CD4-positive, alpha-beta T cell treated with Interleukin-4 for 1 hour (primary cell): ENCODE measurements around the gene C12orf56.
"Not testable (repeated sequence)": the region's sequence is repeated elsewhere in the genome, so short reads cannot be mapped to it uniquely, and the experiment has no call there.

Experiments used
- DNase-seq, 2 donors: peaks; one replicate each; pipeline ENCODE4 v3.0.0-alpha.2; 2020 to 2022

Gene C12orf56

DNA sequence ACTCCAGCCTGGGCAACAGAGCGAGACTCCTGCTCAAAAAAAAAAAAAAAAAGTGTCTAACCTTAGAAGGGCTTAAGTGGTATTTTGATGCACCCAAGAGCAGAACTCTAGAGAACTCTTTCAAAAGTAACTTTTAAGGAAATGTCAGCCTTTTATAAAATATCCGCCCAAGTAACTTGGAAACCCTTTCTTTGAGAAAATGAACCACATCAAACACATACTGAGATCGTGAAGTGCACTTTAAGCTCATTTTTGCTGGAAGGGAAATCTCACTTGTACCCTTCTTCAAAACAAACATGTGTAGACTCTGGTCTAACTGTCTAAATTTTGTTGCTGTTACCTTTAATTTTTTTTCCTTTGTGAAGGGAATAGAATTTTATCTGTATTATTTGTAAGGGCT lies 5.5 kb downstream of the C12orf56 start:
- peak in 1 of 2 donors; percentile 76 for DNase-seq

DNA sequence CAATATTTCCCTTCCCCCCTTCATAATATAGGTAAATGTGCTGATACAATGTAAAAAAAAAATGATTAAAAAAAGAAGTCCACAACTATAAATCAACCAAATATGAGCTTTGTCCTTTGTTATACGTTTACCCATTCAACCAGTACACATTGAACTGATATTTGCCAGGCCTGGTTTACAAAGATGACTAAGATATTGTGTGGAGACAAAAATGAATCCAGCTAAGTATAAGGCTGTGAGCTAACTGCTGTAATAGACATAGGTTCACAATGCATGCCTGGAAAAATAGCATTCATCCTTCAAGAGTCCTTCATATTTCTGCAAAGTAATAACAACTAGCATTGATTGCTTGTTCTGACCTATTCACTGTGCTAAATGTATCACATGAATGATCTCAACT lies 6.9 kb downstream of the C12orf56 start:
- DNase-seq, result no peak

DNA sequence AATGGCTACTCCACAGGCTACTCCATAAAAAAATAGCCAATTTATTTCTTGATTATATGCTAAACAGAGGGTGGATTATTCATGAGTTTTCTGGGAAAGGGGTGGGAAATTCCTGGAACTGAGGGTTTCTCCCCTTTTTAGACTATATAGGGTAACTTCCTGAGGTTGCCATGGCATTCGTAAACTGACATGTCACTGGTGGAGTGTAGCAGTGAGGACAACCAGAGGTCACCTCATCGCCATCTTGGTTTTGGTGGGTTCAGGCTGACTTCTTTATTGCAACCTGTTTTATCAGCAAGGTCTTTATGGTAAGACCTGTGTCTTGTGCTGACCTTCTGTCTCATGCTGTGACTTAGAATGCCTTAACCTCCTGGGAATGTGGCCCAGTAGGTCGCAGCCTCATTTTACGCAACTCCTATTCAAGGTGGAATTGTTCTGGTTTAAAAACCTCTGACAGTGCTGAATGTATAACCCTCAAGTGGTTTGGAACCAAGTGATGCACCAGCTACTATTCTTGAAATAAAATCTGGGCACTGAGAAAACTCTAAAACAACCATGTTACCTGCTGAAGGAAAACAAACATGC lies 27.7 kb downstream of the C12orf56 start:
- no peak for DNase-seq

DNA sequence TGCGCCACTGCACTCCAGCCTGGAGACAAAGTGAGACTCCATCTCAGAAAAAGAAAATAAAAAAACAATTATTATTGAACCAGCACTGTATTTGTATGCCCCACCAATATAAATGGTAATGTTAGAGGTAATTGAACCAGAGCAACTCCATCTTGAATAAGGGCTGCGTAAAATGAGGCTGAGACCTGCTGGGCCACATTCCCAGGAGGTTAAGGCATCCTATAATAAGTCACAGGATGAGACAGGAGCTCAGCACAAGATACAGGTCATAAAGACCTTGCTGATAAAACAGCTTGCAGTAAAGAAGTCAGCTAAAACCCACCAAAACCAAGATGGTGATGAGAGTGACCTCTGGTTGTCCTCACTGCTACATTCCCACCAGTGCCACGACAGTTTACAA lies 29.4 kb downstream of the C12orf56 start:
- DNase-seq, result not testable (repeated sequence)

DNA sequence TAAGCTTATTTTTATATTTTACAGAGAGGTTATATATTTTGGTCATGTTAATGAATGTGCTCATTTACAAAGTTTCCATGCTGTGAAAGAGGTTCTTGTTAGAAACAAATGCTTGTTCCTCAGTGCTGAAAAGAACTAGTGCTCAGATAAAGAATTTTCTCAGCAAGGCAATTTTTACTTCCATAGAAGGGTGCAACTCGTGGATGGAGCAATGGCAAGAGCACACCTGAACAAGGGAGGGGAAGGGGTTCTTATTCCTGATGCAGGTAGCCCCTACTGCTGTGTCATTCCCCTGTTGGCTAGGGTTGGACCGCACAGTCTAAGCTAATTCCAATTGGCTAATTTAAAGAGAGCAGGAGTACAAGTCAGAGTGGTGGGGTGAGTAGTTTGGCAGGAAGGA lies 34.3 kb downstream of the C12orf56 start:
- not testable (repeated sequence) for DNase-seq

DNA sequence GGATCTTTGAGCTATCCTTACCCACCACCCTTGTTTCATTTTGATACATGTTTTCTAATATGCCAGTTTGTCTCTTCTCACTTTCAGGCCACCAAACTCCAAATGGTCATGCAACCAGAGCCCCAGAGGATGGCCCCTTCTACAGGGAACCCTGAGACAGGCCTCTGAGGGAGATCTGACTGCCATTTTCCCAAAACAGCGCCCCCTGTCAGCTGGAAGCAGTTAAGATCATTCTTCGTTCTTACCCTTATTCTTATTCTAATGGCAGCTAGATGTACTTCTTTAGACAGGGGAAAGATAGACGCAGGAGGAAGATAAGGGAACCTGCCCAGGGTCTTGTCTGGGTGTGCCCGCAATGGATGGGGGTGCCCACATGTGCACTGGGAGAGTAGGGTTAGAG lies 38.4 kb downstream of the C12orf56 start:
- DNase-seq, result no peak

DNA sequence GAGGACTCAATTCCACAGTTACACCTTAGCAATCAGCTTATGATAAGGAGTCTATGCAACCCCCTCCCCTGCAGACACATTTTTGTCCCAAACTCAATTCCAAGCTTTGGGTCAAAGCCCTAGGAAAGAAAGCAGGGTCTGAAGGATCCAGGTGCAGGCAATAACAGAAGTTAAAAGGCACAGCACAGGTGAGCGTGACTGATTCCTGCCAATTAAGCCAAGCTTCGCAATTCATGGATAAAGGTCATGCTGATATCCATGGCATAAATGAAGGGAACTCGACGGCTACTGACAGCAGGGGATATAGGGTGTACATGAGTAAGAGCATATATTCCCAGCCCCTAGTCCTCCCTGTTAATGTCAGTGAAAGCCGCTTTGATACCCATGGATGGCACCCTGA lies 39.3 kb downstream of the C12orf56 start:
- DNase-seq, result no peak

DNA sequence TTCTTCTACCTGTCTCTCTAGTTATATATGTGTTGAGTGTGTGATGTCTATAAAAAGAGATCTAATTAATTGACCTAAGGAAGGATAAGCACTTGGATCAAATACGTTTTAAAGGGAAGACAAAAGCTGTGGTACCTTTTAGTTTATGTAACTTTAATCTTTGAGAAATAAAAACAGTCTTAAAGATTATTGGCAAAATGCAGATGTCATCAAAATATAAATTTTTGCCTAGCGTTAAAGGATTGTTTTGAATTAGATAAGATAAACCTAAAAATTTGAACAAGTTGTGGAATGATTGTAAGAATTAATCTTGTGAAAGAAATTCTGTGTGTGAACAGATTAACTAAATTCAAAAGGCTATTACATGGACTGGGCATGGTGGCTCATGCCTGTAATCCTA lies 42.9 kb downstream of the C12orf56 start:
- DNase-seq, result no peak

DNA sequence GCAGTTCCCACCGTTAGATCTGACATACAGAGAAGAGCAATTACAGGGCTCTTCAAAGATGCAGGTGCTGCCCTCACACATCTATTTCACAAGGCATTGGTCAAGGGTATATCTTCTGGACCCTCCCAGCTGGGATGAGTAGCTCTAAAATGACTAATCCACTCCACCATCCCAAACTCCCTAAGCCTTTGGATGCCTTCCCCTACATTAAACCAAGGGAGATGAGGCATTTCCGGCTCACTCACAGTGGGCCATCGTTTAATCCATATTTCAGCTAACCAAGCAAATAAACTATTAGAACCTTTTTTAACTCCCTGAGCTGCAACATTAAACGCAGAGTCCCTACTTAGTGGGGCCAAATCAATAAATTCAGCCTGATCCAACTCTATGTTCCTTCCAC lies 45.9 kb downstream of the C12orf56 start:
- DNase-seq, result not testable (repeated sequence)

DNA sequence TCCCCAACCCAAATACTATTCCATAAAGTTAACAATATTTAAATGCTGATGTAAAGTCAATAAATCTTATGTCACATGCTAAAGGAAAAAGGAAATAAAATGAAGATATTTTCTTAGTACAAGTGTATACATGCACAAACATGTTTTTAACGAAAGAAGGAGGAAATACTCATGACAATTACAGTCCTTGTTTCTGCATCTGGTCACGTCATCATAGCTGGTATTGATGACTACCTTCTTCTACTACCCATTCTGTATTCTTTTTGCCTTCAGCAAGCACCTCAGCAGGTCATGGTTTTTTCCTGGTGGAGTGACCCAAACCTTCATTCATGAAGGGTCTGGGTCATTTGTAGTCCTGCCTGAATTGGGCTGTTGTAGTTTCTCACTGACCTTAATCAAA lies 50.0 kb downstream of the C12orf56 start:
- not testable (repeated sequence) for DNase-seq

DNA sequence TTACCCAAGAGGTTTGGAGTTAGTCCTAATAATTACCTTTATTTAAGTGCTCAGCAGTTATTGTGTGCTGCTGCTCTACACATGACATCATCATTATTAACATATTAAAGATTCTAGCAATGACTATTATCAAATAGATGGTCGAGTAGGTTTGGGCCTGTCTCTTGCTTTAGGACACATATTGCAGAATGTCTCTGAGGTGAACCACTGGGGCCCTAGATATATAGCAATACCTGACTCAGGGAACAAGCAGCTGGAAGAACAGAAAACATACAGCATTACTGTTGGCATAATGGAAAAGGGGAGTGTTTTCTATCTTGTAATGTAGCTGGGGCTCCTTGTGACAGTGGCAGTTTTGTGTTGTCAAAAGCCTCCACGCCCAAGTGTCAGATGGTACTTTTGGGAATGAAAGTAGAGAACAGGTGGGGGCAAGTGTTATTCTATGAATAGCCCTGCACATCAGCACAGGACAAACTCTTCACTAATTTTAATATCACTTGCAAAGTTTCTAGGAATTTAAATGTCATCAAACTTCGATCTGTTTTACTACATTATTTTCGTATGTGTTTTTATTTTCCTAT lies 54.6 kb downstream of the C12orf56 start:
- no peak for DNase-seq

DNA sequence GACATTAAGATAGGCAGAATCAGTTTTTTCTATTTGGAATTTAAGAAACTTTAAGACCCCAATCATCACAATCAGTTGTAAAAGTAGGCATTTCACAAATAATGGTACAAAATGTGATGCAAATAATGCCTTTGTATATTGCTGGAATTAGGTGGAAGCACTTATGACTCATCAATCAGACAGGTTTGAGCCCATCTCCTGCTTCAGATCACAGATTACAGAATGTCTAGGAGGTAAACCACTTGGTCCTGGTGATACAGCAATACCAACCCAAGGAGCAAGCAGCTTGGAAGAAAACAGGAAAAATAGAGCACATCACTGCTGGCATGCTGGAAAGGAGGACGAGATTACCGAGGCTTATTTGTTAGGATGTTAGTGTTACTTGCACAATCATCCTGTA lies 57.6 kb downstream of the C12orf56 start:
- no peak for DNase-seq

DNA sequence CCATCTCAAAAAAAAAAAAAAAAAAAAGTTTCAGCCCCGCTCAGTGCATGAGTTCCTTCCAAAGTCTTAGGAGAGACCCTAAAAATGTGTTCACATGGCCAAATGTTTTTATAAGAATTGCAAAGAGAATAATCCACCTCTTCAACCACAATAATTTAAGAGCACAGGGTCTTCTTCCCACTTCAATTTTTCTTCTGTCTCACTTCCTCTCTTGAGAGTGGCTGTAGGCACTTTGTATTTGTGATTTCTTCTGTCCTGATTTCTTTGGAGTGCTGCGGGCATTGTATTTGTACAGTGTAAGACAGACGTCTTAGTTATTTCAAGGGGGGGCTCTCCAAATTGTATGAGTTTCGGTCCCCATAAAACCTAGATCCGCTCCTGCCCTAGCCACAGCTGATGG lies 58.3 kb downstream of the C12orf56 start:
- DNase-seq, result no peak

DNA sequence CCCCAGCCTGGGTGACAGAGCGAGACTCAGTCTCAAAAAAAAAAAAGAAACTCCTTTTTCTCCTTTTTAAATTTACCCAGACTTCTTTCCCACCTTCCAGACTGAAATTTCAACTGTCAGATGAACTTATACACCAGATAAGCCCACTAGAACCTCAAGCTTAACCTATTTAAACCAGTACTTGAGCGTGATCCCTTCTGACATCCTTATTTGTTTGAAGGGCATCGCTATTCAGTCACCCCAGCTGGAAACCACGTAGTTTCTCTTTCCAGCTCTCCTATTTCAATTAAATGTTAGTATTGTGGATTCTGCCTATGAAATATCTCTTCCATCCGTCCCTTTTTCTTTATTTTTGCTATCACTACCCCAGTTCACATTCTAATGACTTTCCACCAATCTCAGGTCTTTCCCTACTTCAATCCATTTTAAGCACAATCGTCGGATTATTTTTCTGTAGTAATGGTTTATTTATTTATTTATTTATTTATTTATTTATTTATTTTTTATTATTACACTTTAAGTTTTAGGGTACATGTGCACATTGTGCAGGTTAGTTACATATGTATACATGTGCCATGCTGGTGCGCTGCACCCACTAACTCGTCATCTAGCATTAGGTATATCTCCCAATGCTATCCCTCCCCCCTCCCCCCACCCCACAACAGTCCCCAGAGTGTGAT lies 61.4 kb downstream of the C12orf56 start:
- DNase-seq, result not testable (repeated sequence)

DNA sequence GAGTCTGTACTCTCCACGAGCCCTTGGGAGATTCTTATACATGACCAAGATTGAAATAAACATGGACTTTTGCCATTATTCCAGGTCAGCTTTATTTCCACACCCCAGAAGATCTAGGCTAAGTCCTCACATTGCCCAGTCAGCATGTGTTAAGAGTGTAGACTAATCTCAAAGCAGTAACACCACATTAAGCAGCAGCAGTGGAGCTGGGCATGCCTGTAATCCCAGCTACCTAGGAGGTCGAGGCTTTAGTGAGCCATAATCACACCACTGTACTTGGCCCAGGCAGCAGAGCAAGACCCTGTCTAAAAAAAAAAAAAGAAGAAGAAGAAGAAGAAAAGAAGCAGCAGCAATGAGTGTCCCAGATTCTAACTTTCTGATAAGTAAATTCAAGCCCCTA lies 65.5 kb downstream of the C12orf56 start:
- no peak for DNase-seq

DNA sequence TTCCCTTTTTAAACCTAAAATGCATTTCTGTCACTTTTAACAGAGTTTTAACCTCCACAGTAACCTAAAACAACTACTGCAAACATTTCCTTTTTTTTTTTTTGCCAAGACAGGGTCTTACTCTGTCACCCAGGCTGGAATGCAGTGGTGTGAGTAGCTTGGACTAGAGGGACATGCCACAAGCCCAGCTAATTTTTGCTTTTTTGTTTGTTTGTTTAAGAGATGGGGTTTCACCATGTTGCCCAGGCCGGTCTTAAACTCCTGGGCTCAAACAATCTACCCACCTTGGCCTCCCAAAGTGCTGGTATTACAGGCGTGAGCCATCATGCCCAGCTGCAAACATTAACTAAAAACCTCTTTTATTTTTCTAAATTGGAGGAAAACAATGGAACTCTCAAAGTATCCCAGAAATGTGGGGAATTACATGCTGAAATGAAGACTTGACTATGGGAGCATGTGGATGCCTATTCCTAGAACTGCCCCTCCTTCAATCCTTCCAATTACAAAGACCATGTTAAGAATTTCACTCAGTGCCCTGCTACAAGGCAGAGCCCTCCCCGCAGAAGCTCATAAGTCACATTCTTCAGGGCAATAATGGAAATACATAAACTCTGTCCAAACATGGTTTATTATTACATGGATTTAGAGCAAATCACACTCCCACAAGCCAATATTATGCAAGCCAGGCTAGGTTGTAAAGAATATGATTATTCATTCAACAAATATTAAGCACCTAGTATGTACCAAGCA lies 66.9 kb downstream of the C12orf56 start:
- DNase-seq, result no peak

DNA sequence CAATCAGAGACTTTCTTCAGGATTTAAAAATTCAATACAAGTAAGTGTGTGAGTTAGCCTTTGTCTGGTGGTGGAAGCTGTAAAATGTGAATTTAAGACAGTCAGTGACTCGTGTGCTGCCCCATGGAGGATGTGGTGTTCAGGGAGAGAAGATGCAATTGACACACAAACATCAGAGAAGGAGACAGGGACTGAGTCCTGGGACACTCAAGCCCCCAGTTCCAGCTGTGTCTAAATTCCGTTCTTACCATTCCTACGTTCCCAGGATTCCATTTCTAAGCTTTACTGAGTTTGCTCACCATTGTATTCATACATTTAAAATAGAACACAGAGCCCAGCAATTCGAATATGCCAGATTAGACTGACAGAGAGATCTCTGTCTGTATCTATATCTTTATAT lies 67.6 kb downstream of the C12orf56 start:
- no peak for DNase-seq

DNA sequence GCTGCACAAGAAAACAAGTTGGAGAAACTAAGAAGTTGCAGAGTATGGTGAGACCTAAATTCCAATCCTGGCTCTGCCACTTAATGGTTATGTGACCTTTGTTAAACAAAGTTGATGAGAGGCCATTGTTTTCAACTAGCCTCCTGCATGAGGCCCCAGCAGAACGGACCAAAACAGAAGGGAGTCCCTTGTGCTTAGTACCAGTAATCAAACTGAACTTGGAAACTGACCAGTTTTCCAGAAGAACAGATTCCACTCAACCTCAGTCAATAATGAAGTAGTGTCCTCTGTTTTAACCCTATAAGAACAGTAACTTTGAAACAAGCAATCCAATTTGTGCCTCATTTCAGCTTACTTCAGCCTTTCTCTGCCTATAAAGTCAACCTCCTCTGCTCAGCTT lies 69.9 kb downstream of the C12orf56 start:
- no peak for DNase-seq

DNA sequence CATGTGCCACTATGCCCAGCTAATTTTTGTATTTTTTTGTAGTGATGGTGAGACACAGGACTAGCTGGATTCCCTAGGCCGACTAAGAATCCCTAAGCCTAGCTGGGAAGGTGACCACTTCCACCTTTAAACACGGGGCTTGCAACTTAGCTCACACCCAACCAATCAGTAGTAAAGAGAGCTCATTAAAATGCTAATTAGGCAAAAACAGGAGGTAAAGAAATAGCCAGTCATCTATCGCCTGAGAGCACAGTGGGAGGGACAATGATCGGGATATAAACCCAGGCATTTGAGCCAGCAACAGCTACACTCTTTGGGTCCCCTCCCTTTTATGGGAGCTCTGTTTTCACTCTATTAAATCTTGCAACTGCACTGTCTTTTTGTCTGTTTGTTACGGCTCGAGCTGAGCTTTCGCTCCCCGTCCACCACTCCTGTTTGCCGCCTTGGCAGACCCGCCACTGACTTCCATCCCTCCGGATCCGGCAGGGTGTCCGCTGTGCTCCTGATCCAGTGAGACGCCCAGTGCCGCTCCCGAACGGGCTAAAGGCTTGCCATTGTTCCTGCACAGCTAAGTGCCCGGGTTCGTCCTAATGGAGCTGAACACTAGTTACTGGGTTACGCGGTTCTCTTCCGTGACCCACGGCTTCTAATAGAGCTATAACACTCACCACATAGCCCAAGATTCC lies 70.9 kb downstream of the C12orf56 start:
- DNase-seq, result not testable (repeated sequence)

DNA sequence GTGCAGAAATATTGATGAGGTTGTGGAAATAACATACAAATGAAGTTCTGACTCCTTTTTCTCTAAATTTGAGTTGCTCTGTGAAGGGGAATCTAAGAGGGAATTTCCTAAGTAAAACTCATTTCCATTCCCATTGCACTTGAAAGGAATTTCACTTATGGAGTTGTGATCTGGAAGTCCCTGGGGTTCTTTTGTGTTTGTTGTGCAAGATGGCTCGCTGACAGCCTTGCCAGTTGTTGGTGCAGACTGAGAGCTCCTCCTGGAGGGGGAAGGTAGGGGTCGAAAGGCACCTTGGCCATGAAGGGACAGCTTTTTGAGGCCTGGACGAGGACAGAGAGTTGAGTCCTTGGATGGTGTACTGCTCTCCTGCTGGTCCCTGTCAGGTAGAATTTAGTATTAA lies 72.0 kb downstream of the C12orf56 start:
- DNase-seq, result no peak

DNA sequence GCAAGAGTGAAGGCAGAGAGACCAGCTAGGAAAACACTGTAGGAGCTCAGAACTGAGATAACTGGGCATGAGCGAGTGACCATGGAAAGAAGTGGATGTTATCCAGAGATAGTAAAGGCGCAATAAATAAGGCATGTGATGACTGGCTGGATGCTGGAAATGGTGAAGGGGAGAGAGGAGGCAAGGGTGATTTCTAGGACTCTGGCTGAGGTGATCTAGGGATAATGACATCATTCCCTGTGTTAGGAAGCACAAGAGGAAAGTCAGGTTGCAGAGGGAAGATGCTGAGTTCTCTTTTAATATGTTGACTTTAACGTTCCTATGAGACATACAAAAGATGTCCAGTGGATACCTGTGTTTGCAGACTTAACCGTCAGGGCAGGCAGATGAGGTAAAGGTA lies 78.7 kb downstream of the C12orf56 start:
- DNase-seq, result no peak

DNA sequence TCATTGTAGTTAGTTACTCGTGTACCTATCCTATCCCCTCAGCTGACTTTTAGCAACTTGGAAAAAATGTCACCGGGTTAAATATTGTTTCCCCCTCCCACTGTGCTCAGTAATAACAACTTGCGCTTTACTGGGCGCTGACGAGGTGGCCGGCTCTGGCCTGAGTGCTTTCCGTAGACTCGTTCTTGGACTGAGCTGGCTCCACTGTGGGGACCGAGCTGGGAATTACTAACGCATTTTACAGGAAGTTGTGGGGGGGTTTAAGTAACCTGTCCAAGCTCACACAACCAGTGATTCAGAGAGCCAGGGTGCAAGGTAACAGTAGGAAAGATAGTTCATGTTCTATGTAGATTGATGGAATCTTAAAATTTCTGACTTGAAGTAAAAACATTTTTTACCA lies 86.0 kb downstream of the C12orf56 start:
- no peak for DNase-seq

DNA sequence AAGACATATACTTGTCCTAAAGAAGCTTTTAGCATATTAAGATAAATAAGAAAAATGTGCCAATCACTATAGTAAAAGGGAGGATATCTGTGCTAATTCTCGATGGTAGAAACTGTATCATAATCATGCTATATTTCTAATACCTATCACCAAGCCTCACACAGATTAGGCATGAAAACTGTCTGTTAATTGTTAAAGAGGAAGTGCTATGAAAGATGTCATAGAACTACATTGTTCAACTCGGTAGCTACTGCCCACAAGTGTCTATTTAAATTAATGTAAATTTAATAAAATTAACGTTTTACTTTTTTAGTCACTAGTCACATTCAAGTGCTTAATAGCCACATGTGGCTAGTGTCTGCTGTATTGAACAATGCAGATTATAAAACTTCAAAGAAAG lies 90.9 kb downstream of the C12orf56 start:
- DNase-seq, result no peak
